H1 (cell line): ENCODE measurements around the gene PNO1. TPM values are rescaled to one million over a fixed set of nuclear protein-coding genes. Genes with fewer than 3 reads are reported as not detected.

Experiments used
- CTCF ChIA-PET: fragments of 300-600 bp; sonication (Branson Sonifier 250); formaldehyde crosslinking; loops from one replicate; lab custom pipeline; 2021; ENCODE audit not compliant: partially characterized antibody; lab: Charles Lee
- POLR2A ChIA-PET: fragments of 300-600 bp; sonication (Branson Sonifier 250); formaldehyde crosslinking; loops from one replicate; lab custom pipeline; 2021; ENCODE audit warnings: inconsistent platforms; ENCODE audit not compliant: partially characterized antibody; lab: Charles Lee
- DNase-seq, 2 experiments: peaks; one replicate each; pipeline versions ENCODE4 v3.0.0 to v3.0.0-alpha.2; 2010 to 2022; ENCODE audit warnings: low spot score in 2 of 2, low read depth in 1 of 2, mixed read lengths in 1 of 2
- FAIRE-seq: peaks from 2 replicates; lab custom pipeline; 2011; peaks lifted over from hg19 to GRCh38; lab: Jason Lieb, UNC
- H2AFZ ChIP-seq: 2 replicates; pipeline ENCODE4 v1.8.1; 2012; ENCODE audit warnings: low read length, inconsistent platforms
- H2AK5ac ChIP-seq: 2 replicates; pipeline ENCODE4 v1.6.1; 2013; ENCODE audit warnings: low read depth, low read length
- H2BK120ac ChIP-seq: replicated peaks from 2 replicates; pipeline ENCODE3; 2013; ENCODE audit warnings: low read depth, low read length, inconsistent platforms
- H2BK12ac ChIP-seq: 2 replicates; pipeline ENCODE4 v1.6.1; 2013; ENCODE audit warnings: low read depth, low read length
- H2BK15ac ChIP-seq: 2 replicates; pipeline ENCODE4 v1.6.1; 2013; ENCODE audit warnings: low read length
- H2BK20ac ChIP-seq: 2 replicates; pipeline ENCODE4 v1.6.1; 2013; ENCODE audit warnings: low read length
- H2BK5ac ChIP-seq: 2 replicates; pipeline ENCODE4 v1.6.1; 2013; ENCODE audit warnings: low read depth, low read length
- H3K14ac ChIP-seq: 2 replicates; pipeline ENCODE4 v1.6.1; 2013; ENCODE audit warnings: inconsistent platforms; ENCODE audit not compliant: insufficient read length
- H3K18ac ChIP-seq: 2 replicates; pipeline ENCODE4 v1.6.1; 2013; ENCODE audit warnings: low read length; ENCODE audit errors: extremely low read depth
- H3K23ac ChIP-seq: 2 replicates; pipeline ENCODE4 v1.6.1; 2013; ENCODE audit warnings: inconsistent platforms; ENCODE audit not compliant: insufficient read length
- H3K23me2 ChIP-seq: 2 replicates; pipeline ENCODE4 v1.6.1; 2013; ENCODE audit warnings: low read depth, low read length
- H3K27ac ChIP-seq: 2 replicates; pipeline ENCODE4 v1.6.1; 2011; ENCODE audit warnings: low read depth, low read length, inconsistent platforms
- H3K27me3 ChIP-seq, 4 experiments: replicated peaks in 1 of 4; 1 replicate in 1 of 4; 2 replicates in 3 of 4; pipeline versions ENCODE4 v1.6.1 to v1.8.1; 2011 to 2013; ENCODE audit warnings: low read length in 3 of 4, mild to moderate bottlenecking in 3 of 4, inconsistent platforms in 2 of 4, mixed read lengths in 2 of 4, moderate library complexity in 1 of 4; ENCODE audit not compliant: control insufficient read depth in 3 of 4, insufficient read depth in 3 of 4; ENCODE audit errors: extremely low read depth in 1 of 4
- H3K36me3 ChIP-seq, 4 experiments: 2 replicates each; pipeline versions ENCODE4 v1.6.1 to v1.8.1; 2011 to 2013; ENCODE audit warnings: mild to moderate bottlenecking in 4 of 4, low read length in 3 of 4, moderate library complexity in 2 of 4, control low read depth in 1 of 4, inconsistent platforms in 1 of 4; ENCODE audit not compliant: insufficient read depth in 4 of 4, control insufficient read depth in 2 of 4
- H3K4ac ChIP-seq: replicated peaks from 2 replicates; pipeline ENCODE3; 2013; ENCODE audit warnings: low read length, low read depth, mixed read lengths, inconsistent platforms; ENCODE audit not compliant: insufficient read length
- H3K4me1 ChIP-seq, 4 experiments: replicated peaks in 1 of 4; 1 replicate in 1 of 4; 2 replicates in 3 of 4; pipeline versions ENCODE4 v1.6.1 to v1.8.1; 2011 to 2013; ENCODE audit warnings: low read length in 3 of 4, inconsistent platforms in 2 of 4, mixed read lengths in 1 of 4; ENCODE audit not compliant: insufficient read depth in 4 of 4, control insufficient read depth in 3 of 4
- H3K4me2 ChIP-seq, 2 experiments: 2 replicates each; pipeline versions ENCODE4 v1.6.1 to v1.8.1; 2011 to 2013; ENCODE audit warnings: low read depth in 2 of 2, low read length in 2 of 2, control low read depth in 1 of 2, inconsistent platforms in 1 of 2, mild to moderate bottlenecking in 1 of 2; ENCODE audit not compliant: insufficient read depth in 1 of 2
- H3K4me3 ChIP-seq, 4 experiments: fragments of 200-600, 300-600 bp in 1 of 4; sonication (generic), shearing (Covaris generic), sonication (Bioruptor Twin) in 1 of 4; 2 replicates each; pipeline versions ENCODE4 v1.5.1 to v1.8.1; 2011 to 2016; ENCODE audit warnings: low read length in 4 of 4, low read depth in 3 of 4, control low read depth in 2 of 4, inconsistent platforms in 2 of 4, mild to moderate bottlenecking in 2 of 4, mixed read lengths in 1 of 4, moderate library complexity in 1 of 4; ENCODE audit not compliant: insufficient read depth in 2 of 4; ENCODE audit errors: extremely low read depth in 1 of 4
- H3K56ac ChIP-seq: replicated peaks from 2 replicates; pipeline ENCODE3; 2013; ENCODE audit warnings: low read depth, mild to moderate bottlenecking, mixed read lengths, low read length, inconsistent platforms; ENCODE audit not compliant: insufficient read length
- H3K79me1 ChIP-seq: 2 replicates; pipeline ENCODE4 v1.6.1; 2013; ENCODE audit warnings: low read depth, low read length, control low read depth
- H3K79me2 ChIP-seq, 2 experiments: 2 replicates each; pipeline versions ENCODE4 v1.6.1 to v1.8.1; 2012 to 2013; ENCODE audit warnings: low read length in 2 of 2, mild to moderate bottlenecking in 2 of 2, inconsistent platforms in 1 of 2; ENCODE audit not compliant: insufficient read depth in 2 of 2, control insufficient read depth in 1 of 2
- H3K9ac ChIP-seq, 4 experiments: replicated peaks in 1 of 4; 1 replicate in 1 of 4; 2 replicates in 3 of 4; pipeline versions ENCODE4 v1.6.1 to v1.8.1; 2011 to 2013; ENCODE audit warnings: low read depth in 3 of 4, low read length in 3 of 4, control low read depth in 2 of 4, mild to moderate bottlenecking in 2 of 4, moderate library complexity in 2 of 4, inconsistent platforms in 1 of 4; ENCODE audit errors: extremely low read depth in 1 of 4
- H3K9me3 ChIP-seq, 2 experiments: 2 replicates each; pipeline versions ENCODE4 v1.6.1 to v1.8.1; 2012 to 2013; ENCODE audit warnings: mild to moderate bottlenecking in 2 of 2, moderate library complexity in 2 of 2, control low read depth in 1 of 2, inconsistent platforms in 1 of 2, low read depth in 1 of 2, low read length in 1 of 2, mixed read lengths in 1 of 2; ENCODE audit not compliant: insufficient read depth in 2 of 2
- H4K20me1 ChIP-seq, 2 experiments: replicated peaks in 1 of 2; 2 replicates each; pipeline versions ENCODE3 to v1.8.1; 2011 to 2013; ENCODE audit warnings: inconsistent platforms in 2 of 2, low read length in 2 of 2, mild to moderate bottlenecking in 1 of 2; ENCODE audit not compliant: insufficient read depth in 2 of 2, control insufficient read depth in 1 of 2
- H4K5ac ChIP-seq: 2 replicates; pipeline ENCODE4 v1.6.1; 2013; ENCODE audit warnings: low read length, low read depth, mixed read lengths, inconsistent platforms; ENCODE audit not compliant: insufficient read length
- H4K8ac ChIP-seq: 2 replicates; pipeline ENCODE4 v1.8.0; 2013; ENCODE audit warnings: mild to moderate bottlenecking, moderate library complexity, low read length, inconsistent platforms; ENCODE audit not compliant: insufficient read depth; ENCODE audit errors: extremely low read depth
- H4K91ac ChIP-seq: replicated peaks from 2 replicates; pipeline ENCODE3; 2013; ENCODE audit warnings: low read length, mixed read lengths, inconsistent platforms; ENCODE audit not compliant: insufficient read length
- BCL11A ChIP-seq, 2 experiments: IDR thresholded peaks; one replicate each; pipeline ENCODE4 v1.6.1; 2011; ENCODE audit warnings: low read depth in 2 of 2, low read length in 2 of 2, mild to moderate bottlenecking in 2 of 2
- NANOG ChIP-seq: IDR thresholded peaks from 2 replicates; pipeline ENCODE4 v1.6.1; 2011; ENCODE audit warnings: low read length, low read depth, mild to moderate bottlenecking, inconsistent platforms; ENCODE audit not compliant: insufficient read depth, poor library complexity, severe bottlenecking
- WGBS, 2 experiments: shearing (Covaris generic) in 1 of 2; methylation state at CpG; one replicate each; pipeline versions ENCODE4 v1.1.6 to v1.1.7; 2013 to 2015; ENCODE audit warnings: low lambda C conversion rate in 2 of 2, mixed read lengths in 2 of 2, inconsistent platforms in 1 of 2, low coverage in 1 of 2, missing lambda C conversion rate in 1 of 2; ENCODE audit not compliant: insufficient replicate concordance in 2 of 2, insufficient coverage in 1 of 2, insufficient read length in 1 of 2; ENCODE audit errors: extremely low coverage in 1 of 2, missing lambda C conversion rate in 1 of 2; 5-methylcytosine and 5-hydroxymethylcytosine counted together
- polyA plus RNA-seq, 7 experiments: library from polyadenylated mRNA; depleted of rRNA in 3 of 7; stranded (reverse) in 5 of 7; unstranded in 2 of 7; fragments of >200 nt in 5 of 7; fragments of 200-250 nt in 2 of 7; gene quantifications; 1 replicate in 5 of 7; 2 replicates in 1 of 7; 4 replicates in 1 of 7; pipeline versions ENCODE4 v1.2.1 to v1.2.3, GENCODE V29; 2011 to 2013; ENCODE audit warnings: missing spikeins in 2 of 7, mixed read lengths in 2 of 7
- total RNA-seq: library from RNA; stranded (reverse); fragmentation: NEBNext Ultra II Directional; extraction: Animal tissue kit (Norgen Biotek cat#: 25700); gene quantifications from 2 replicates; pipeline ENCODE4 v1.2.1, GENCODE V29; 2021

Gene PNO1
- total and polyA plus RNA-seq, 2 of the 8 experiments (the other 6 are each of a cell fraction or from before 2014, with no cell fraction given) = 18.6 to 33.2 TPM

- Histone ChIP-seq H2BK5ac (no peak overlapping the region), H3K79me1 (peaks cover 2% of the 10 kb centered on the region; the same call in 1 of the 2 replicates), H4K8ac (no peak overlapping the region), H3K56ac (no peak overlapping the region), H3K36me3 (no peaks in the 10 kb centered on the region), H2AFZ (no peak overlapping the region), H3K4me2 (no peak overlapping the region), H3K27me3 (no peaks in the 10 kb centered on the region), H3K27ac (no peak overlapping the region), H2BK12ac (no peak overlapping the region), H4K20me1 (peaks cover 5 to 12% of the 10 kb centered on the region in 2 experiments), H2BK15ac (no peak overlapping the region), H3K14ac (no peak overlapping the region), H3K9me3 (no peaks in the 10 kb centered on the region), H3K4me3 (no peak overlapping the region), H3K4ac (no peak overlapping the region), H3K23ac (no peak overlapping the region), H3K23me2 (no peaks in the 10 kb centered on the region), H3K9ac (no peak overlapping the region), H3K79me2 (peaks cover 0 to 86% of the 10 kb centered on the region in 2 experiments; a peak in 2 of 4 replicates), H2BK120ac (no peak overlapping the region), H3K4me1 (no peaks in the 10 kb centered on the region), H4K5ac (no peak overlapping the region), H3K18ac (no peak overlapping the region), H2AK5ac (no peak overlapping the region), H4K91ac (no peak overlapping the region), H2BK20ac (no peak overlapping the region)
- 91% methylated on average over 4 of the region's 4 CpGs; no CpG with 5 or more reads in 1 of the 2 experiments for WGBS, 2 experiments
- CTCF ChIA-PET = interaction anchor here (0.7 to 1.5 kb wide), 2 partner anchors 8 to 46 kb away, joined by 3 read pairs; no protein-coding TSS in a partner anchor
- TF ChIP-seq BCL11A (IDR thresholded peaks at IDR 0.05; ENCODE audit: low read depth in 2 of 2, low read length in 2 of 2) (no peak), NANOG (no peak)
- POLR2A ChIA-PET = interaction anchor here (1.4 kb wide), 1 partner anchor 131 kb away, joined by 3 read pairs; the partner anchor contains the start of gene C1D
- FAIRE-seq (no peak), DNase-seq (no peak)
Observed at GRCh38 chr2:68193787-68194372, 36.2 kb downstream of the PNO1 start.
